ENCODE results near the gene CBLB.

The CBLB gene

DNA sequence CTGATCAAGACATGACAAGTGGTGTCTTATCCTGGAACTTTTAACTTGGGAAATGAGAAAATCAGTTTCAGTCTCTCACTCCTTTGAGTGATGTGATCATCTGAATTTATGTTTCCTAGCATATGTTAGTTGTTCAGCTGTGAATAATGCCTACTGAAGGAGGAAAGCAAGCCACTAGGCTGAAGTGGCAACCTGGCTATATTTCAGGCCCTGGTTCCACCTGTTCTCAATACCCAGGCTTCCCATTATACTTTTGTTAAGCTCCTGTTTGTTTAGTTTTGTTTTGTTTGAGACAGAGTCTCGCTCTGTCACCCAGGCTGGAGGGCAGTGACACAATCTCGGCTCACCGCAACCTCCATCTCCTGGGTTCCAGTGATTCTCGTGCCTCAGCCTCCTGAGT, 258.3 kb downstream of the CBLB start:
- FAIRE-seq, result no peak

GRCh38 chr3:105608623-105609022, 260.2 kb downstream of the CBLB start:
- FAIRE-seq, result no peak

DNA sequence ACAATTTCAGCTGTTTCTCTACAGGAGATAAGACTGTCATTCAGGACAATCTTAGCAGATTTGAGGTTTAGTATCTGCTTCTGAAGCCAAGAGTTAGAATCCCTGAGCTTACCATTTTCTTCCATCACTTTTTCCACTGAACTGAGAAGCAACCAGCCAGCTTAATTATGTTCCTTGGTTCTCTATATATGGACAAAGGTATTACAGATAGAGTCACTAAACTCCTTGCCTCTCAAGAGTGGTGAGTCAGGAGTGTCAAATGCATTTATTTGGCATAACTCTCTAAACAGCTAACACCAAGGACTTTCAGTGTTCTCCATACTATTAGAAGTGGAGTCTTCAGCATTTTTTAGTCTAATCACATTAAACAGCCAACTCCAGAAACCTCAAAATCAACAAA, 262.8 kb downstream of the CBLB start:
- FAIRE-seq, result no peak
